GM12872 (cell line): ENCODE measurements around the gene KLF18.

ENCODE experiments used
- CTCF ChIP-seq: IDR thresholded peaks from 3 replicates; pipeline ENCODE4 v1.5.1; 2011; ENCODE audit warnings: low read depth, mild to moderate bottlenecking, low read length, moderate library complexity; ENCODE audit not compliant: insufficient read depth

KLF18 gene

GRCh38 chr1:44141531-44141930, at the start of gene KLF18:
TSS of gene KLF18 (minus strand) at chr1:44141631. CDS start at chr1:44141631, 0 bp downstream.
- no peak for TF ChIP-seq CTCF

GRCh38 chr1:44174630-44175029, 33.2 kb upstream of the KLF18 start:
- no peak for TF ChIP-seq CTCF

GRCh38 chr1:44170281-44170823, 28.9 kb upstream of the KLF18 start:
- no peak for TF ChIP-seq CTCF

GRCh38 chr1:44168520-44169098, 27.2 kb upstream of the KLF18 start:
- peak; percentile 35; the same call in 1 of the 3 replicates for TF ChIP-seq CTCF

- no peak for TF ChIP-seq CTCF
Observed at GRCh38 chr1:44161546-44161945, 20.1 kb upstream of the KLF18 start.

- no peak for TF ChIP-seq CTCF
Observed at GRCh38 chr1:44158871-44159270, 17.4 kb upstream of the KLF18 start.

GRCh38 chr1:44157903-44158302, 16.5 kb upstream of the KLF18 start:
- TF ChIP-seq CTCF: no peak
